HG03095 (cell line): Measurements from ENCODE around the gene RNU1-3.
"Not testable (repeated sequence)": the region's sequence is repeated elsewhere in the genome, so short reads cannot be mapped to it uniquely, and the experiment has no call there.

Experiments used
- ATAC-seq: cut with Tn5 transposase; IDR thresholded peaks from one replicate; pipeline ENCODE4 v1.9.1; 2021; ENCODE audit warnings: moderate library complexity; ENCODE audit not compliant: unreplicated experiment

The RNU1-3 gene

GRCh38 chr1:16656981-16657683 lies 9.6 kb downstream of the RNU1-3 start:
- ATAC-seq, result not testable (repeated sequence)

DNA sequence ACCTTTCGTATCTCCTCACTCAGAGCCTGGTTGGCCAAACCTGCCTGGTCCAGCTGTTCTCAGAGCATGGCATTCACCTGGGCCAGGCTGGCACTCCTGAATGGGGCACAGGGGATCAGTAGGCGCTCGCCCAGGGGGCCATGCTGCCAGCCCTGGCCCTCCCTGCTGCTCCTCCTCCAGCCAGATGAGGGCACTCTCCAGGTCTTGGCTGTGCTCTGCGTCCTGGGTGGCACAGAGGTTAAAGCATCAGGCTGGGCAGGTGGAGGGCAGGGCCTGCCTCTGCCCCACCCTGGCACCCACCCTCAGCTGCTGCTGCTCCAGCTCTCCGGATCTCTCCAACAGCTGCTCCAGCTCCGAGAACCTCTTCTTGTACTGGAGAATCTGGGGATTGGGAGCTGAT lies 10.2 kb downstream of the RNU1-3 start:
- ATAC-seq, result not testable (repeated sequence)

GRCh38 chr1:16651560-16651959 lies 15.2 kb downstream of the RNU1-3 start:
- ATAC-seq, result not testable (repeated sequence)

- not testable (repeated sequence) for ATAC-seq
Observed at GRCh38 chr1:16649960-16650359, 16.8 kb downstream of the RNU1-3 start.

DNA sequence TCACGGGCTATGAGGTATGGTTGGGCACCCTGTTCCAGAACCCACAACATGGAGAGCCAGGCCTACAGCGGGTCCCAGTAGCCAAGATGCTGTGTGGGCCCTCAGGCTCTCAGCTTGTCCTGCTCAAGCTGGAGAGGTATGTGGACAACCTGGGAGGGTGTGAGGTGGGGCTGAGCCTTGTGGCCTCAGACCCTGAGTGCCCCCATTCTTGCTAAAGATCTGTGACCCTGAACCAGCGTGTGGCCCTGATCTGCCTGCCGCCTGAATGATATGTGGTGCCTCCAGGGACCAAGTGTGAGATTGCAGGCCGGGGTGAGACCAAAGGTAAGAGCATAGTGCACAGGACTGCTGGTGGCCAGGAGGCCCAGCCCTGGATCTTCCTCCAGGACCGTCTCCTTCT lies 17.4 kb downstream of the RNU1-3 start:
- ATAC-seq, result not testable (repeated sequence)

- not testable (repeated sequence) for ATAC-seq
Observed at GRCh38 chr1:16648756-16649155, 18.0 kb downstream of the RNU1-3 start.

DNA sequence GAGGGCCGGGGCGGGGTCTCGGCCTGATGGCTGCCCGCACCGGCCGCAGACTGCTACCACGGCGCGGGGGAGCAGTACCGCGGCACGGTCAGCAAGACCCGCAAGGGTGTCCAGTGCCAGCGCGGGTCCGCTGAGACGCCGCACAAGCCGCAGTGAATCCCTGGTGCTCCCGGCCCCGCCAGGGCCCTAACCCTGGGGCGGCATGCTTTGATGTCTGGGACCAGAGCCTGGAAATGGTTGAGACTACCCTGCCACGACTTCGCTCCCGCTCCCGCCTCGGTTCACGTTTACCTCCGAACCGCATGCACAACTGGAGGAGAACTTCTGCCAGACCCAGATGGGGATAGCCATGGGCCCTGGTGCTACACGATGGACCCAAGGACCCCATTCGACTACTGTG lies 18.5 kb downstream of the RNU1-3 start:
- not testable (repeated sequence) for ATAC-seq

DNA sequence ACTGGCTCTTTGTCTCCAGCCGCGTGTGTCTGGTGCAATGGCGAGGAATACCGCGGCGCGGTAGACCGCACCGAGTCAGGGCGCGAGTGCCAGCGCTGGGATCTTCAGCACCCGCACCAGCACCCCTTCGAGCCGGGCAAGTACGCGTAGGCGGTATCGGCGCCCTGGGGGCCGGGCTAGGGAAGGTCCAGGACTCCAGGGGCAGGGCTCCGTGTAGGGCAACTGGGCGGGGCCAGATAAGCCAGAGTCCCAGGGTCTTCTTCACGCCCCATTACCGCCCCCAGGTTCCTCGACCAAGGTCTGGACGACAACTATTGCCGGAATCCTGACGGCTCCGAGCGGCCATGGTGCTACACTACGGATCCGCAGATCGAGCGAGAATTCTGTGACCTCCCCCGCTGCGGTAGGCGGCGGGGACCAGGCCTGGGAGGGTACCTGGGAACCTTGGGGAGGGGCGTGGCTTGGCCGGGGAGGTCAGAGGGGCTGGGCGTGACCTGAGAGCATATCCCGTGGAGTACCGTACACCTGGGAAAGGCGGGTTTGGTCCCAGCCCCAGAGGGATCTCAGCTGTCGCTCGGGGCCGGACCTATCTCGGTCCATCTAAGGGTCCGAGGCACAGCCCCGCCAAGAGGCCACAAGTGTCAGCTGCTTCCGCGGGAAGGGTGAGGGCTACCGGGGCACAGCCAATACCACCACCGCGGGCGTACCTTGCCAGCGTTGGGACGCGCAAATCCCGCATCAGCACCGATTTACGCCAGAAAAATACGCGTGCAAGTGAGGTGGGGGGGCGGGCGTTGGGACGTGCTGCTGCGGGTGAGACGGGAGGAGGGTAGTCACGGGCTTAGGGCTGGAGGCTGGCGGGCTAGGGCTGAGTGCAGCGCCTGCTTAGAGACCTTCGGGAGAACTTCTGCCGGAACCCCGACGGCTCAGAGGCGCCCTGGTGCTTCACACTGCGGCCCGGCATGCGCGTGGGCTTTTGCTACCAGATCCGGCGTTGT lies 19.3 kb downstream of the RNU1-3 start:
- not testable (repeated sequence) for ATAC-seq

GRCh38 chr1:16646716-16647115 lies 20.0 kb downstream of the RNU1-3 start:
- not testable (repeated sequence) for ATAC-seq

DNA sequence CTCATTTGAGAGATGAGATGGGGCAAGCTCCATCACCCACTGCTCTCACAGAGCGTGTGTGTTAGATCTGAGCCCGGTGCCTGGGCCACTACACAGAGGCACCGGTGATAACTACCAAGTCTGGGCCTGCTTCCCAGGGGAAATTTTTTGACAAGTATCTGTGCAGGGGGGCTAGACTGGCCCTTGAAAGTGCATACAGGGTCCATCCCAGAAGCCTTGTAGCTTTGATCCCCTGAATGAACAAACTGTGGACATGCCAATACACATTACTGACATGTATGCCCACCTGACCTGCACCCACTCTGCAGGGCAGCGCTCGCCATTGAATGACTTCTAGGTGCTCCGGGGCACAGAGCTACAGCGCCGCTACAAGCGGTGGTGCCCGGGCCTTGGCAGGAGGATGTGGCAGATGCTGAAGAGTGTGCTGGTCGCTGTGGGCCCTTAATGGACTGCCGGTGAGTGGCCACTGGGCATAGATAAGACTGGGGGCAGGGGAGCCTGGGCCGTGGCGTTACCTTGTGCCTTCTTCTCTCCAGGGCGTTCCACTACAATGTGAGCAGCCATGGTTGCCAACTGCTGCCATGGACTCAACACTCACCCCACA lies 20.6 kb downstream of the RNU1-3 start:
- ATAC-seq, result not testable (repeated sequence)

- ATAC-seq, result not testable (repeated sequence)
Observed at GRCh38 chr1:16645271-16646060, 21.3 kb downstream of the RNU1-3 start.

DNA sequence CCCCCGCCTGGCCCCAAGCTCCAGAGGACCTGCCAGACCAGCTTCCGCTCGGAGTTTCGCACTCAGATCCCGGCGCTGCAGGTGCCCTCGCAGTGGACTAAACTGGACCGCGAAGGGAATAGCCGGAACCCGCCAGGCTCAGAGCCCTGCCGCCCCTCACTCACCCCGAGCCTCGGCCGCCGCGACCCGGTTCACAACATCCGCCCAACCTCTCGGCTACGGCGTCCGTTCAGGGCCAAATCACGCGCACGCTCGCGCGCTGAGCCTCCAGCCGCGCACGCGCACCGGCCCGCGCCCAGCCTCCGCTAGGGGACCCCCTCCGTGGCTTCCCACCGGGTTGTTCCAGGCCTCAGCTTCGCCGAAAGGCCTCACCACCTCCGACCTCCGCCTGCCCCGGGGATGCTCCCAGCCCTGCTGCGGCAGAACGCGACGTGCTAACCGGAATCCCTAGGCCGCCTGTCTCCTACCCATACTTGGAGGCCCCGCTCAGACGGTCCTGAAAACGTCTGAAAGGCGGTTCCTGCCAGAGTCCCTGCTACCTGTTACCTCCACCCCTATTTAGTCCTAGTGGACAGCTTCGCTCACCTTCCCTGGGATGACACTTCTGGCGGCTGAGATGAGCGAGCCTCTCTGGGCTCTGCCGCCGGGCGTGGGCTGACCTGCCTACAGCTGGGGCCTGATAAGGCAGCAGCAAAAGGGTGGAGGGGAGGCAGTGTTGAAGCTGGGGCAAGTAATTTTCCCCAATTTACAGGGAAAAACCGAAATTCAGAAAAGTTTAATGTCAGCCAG lies 22.1 kb downstream of the RNU1-3 start:
- ATAC-seq, result peak; percentile 66

- ATAC-seq, result peak; percentile 10
Observed at GRCh38 chr1:16644193-16644481, 22.6 kb downstream of the RNU1-3 start.

GRCh38 chr1:16643476-16644192 lies 23.1 kb downstream of the RNU1-3 start:
- not testable (repeated sequence) for ATAC-seq

GRCh38 chr1:16643001-16643411 lies 23.7 kb downstream of the RNU1-3 start:
- not testable (repeated sequence) for ATAC-seq

DNA sequence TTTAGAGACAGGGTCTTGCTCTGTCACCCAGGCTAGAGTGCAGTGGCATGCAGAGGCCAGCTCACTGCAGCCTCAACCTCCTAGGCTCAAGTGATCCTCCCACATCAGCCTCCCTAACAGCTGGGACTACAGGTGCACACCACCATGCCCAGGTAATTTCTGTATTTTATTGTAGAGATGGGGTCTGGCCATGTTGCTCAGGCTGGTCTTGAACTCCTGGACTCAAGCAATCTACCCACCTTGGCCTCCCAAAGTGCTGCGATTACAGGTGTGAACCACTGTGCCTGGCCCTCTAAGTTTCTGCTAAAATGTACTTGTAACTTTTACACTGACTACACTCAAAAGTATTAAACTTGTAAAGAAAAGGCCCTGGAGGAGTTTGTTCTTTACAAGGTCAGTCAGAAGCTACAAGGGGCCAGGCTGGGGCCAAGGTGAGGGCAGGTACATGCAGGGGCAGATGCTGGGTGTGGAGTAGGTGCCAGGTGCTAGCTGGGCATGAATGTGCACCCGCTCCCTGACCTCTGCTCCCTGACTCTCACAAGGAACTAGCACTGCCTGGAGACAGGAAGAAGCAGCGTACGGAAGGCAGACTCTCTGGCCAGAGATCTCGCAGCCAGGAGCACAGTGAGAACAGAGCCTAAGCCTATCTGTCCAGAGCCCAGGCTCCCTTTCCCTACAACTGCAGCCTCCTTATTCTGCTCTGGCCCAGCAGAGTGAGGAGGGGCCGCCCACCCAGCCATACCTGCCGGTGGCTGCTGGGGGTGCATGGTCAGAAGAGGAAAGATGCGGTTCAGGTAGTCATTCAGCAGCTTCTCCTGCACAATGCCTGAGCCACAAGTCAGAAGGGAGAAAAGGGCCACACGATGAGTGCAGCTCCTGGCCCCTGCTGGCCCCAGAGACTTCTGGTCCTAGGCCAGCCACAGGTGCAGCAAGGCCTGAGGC lies 24.5 kb downstream of the RNU1-3 start:
- ATAC-seq, result not testable (repeated sequence)

DNA sequence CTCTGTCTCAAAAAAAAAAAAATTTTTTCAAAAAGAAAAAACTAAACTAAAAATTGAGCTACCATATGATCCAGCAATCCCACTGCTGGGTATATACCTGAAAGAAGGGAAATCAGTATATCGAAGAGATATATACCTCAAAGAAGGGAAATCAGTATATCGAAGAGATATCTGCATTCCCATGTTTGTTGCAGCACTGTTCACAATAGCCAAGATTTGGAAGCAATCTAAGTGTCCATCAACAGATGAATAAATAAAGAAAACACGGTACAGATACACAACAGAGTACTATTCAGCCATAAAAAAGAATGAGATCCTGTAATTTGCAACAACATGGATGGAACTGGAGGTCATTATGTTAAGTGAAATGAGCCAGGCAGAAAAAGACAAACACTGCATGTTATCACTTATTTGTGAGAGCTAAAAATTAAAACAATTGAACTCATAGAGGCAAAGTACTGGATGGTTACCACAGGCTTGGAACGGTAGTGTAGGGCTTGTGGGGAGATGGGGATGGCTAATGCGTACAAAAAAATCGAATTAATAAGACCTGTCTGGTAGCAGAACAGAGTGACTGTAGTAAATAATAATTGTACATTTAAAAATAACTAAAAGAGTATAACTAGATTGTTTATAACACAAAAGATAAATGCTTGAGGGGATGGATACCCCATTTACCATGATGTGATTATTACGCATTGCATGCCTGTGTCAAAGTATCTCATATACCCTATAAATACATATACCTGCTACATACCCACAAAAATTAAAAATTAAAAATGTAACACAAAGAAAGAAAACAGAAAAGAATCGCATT lies 25.4 kb downstream of the RNU1-3 start:
- not testable (repeated sequence) for ATAC-seq
